NOMO-1 (cell line): ENCODE measurements around the gene SCYGR7.
A peak's percentile ranks its signal among the peaks of the same experiment; 100 is the strongest.
"Not testable (repeated sequence)": the region's sequence is repeated elsewhere in the genome, so short reads cannot be mapped to it uniquely, and the experiment has no call there.

Experiments
- DNase-seq, 2 experiments: peaks; one replicate each; lab custom pipeline; 2025; ENCODE audit not compliant: unreplicated experiment in 2 of 2; lab: John Stamatoyannopoulos, UW

SCYGR7 gene, protein sequence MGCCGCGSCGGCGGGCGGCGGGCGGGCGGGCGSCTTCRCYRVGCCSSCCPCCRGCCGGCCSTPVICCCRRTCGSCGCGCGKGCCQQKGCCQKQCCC

DNA sequence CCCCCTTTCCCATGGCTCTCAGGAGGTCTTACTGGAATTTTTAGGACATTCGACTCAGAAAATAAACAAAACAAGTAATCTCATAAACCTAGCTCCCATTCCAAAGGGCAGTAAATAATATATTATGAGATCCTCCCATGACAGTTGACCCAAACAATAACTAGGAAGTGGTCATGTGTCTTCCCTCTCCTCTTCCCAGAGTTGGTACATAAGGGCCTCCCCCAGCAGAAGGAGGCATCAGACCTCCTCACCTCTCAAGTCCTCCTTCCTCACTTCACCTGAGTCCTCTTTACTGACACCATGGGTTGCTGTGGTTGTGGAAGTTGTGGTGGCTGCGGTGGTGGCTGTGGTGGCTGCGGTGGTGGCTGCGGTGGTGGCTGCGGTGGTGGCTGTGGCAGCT lies at the start of gene SCYGR7:
Gene SCYGR7 (plus strand): TSS at position 301 of the 400 bp plus-strand sequence. CDS start 0 bp downstream, at position 301.
- no peak for DNase-seq

DNA sequence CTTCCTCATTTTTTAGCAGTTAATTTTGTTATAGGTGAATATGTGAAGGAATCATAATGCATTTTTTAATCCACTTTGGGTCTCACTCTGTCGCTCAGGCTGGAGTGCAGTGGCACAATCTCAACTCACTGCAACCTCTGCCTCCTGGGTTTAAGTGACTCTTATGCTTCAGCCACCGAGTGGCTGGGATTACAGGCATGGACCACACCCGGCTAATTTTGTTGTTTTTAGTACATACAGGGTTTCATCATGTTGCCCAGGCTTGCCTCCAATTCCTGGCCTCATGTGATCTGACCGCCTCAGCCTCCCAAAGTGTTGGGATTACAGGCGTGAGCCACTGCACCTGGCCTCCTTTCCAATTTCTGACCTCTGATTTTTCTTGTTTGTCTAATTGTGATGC lies 43.9 kb upstream of the SCYGR7 start:
- no peak for DNase-seq

DNA sequence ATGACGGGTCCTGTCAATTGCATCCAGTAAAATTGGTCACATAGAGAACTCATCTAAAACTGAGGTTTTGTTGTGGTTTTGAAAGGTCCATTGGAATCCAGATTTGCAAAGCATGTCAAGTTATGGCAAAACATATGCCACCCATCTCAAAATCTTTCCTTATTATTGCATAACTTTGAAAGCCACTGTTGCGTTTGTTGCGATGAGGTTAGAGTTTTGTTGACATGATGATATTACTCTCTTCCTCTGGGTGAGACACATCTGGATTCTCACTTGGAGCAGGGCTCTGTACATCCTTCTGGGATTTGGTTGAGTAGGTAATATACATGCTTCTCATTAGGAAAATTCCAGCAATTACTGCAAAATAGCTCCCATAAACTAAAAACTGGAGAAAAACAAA lies 40.9 kb upstream of the SCYGR7 start:
- DNase-seq = no peak

DNA sequence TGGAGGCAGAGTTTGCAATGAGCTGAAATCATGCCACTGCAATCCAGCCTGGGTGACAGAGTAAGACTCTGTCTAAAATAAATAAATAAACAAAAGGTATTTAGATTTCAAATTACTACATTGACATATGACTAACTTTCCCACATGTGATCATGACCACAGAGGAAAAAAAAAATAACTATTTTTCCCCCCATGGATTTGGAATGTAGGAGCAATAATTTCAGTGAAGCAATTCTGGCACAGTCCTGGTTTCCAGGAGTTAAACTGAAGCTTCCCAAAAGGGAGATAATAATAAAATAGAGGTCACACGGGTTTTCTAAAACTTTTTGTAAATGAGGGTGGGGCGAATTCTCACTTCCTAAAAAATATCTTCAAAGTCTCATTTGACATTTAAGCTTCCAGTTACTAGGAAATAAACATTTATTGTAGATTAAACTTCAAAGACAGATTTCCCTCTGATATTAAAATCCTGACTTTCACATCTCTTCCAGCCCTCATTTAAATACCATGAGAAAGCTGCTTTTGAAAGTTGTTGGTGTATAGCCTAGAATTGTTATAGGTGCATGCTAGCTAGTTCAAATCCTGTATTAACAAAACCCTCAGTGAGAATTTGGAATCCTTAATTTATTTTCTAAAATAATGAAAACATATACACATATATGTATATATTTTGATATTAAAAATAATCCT lies 31.0 kb upstream of the SCYGR7 start:
- DNase-seq = no peak

DNA sequence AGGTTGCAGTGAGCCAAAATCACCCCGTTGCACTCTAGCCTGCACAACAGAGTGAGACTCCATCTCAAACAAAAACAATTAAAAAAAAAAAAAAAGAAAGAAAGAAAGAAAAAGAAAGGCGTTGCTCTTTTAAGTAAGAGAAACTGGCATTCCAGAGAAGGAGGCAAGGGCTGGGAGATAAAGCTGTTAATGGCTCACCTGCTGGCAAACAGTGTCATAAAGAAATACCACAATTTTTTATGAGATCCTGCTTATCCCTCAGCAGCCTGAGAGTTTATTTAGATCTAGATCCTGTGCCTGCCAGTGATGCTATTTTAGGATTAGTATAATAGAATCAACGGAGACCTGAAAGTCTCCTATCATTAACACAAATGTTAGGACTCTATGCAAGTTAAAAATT lies 26.6 kb upstream of the SCYGR7 start:
- no peak for DNase-seq

DNA sequence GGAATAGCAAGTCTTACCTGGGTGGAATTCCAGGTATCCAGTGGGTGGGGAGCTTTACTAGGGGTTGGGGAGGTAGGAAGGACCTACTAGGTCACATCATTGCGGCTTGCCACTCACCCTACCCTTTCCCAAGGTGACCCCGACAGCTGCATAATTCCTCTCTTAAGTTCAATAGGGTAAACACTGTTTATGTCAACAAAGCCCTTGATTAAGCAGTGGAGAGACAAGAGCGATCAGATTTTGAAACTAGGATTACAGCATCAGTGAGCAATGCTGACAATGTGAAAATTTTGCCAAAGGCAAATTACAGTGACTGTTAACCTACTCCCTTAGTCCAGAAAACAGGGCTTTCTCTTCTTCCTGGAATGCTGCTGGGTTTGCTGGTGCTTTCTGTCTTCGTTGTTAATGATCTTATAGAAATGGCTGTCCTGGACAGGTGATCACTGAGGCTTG lies 24.8 kb upstream of the SCYGR7 start:
- no peak for DNase-seq

DNA sequence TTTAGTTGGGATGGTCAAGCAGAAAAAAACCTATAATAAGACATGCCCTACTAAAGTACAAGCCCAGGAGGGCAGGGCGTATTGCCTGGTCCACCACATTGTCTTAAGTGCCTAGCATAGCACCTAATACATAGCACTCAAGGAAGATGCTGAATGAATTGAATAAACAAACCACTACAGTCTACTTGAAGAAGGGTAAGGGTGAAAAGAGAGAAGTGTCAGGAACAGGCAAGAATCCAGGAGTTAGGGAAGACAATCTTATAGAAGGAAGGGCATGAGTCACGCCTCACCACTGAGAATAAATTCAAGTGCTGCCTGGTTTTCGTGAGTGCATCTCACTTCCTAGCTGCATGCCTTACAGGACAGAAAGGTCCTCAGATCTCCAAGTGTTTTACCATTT lies 24.2 kb upstream of the SCYGR7 start:
- DNase-seq = no peak

DNA sequence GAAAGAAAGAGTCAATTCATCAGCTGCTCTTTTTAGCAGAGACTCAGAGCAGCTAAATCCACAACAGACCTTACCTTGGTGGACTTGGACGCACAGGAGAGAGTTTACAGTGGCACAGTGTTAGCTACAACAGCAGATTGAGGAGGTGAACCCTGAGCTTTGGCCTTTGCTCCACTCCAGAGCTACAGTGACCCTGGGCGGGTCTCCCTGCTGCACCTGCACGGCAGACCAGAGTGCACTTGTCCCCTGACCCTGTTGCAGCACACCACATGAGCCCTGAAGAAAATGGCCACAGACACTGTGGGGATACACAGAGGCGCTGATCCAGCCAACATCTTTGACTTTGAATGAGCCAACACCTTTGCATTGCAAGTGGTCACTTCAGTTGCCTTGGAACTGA lies 21.3 kb upstream of the SCYGR7 start:
- DNase-seq = no peak

DNA sequence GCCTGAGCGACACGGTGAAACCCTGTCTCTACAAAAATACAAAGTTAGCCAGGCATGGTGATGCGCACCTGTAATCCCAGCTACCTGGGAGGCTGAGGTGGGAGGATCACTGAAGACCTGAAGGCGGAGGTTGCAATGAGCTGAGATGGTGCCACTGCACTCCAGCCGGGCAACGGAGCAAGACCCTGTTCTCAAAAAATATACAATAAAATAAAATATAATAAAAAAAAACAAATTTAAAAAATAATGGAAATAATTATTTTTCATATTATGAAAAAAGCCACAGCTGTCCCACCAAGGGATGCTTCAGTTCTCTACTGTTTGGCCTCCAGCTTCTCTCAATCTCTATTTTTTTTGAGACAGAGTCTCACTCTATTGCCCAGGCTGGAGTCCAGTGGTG lies 20.7 kb upstream of the SCYGR7 start:
- DNase-seq = no peak

DNA sequence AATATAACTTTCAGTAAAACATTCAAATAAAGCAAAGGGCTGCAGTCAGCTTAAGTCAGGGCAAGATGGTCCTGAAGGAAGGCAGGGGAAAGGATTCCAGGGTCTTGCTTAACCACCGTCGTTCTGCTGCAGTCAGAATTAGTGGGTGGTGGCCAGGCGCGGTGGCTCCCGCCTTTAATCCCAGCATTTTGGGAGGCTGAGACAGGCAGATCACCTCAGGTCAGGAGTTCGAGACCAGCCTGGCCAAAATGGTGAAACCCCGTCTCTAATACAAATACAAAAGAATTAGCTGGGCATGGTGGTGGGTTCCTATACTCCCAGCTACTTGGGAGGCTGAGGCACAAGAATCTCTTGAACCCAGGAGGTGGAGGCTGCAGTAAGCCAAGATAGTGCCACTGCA lies 17.1 kb upstream of the SCYGR7 start:
- no peak for DNase-seq

DNA sequence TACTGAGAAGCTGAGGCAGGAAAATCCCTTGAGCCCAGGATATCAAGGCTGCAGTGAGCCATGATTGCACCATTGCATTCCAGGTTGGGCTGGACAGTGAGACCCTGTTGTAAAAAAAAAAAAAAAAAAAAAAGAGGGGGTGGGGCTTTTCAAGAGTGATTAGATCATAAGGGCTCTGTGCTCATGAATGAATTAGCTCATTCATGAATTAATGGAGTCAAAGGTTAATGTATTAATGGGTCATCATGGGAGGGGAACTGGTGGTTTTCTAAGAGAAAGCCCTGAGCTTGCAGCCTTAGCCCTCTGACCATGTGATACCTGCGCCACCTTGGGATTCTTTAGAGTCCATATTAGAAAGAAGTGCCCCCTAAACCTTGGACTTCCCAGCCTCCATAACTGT lies 14.8 kb upstream of the SCYGR7 start:
- DNase-seq = no peak

DNA sequence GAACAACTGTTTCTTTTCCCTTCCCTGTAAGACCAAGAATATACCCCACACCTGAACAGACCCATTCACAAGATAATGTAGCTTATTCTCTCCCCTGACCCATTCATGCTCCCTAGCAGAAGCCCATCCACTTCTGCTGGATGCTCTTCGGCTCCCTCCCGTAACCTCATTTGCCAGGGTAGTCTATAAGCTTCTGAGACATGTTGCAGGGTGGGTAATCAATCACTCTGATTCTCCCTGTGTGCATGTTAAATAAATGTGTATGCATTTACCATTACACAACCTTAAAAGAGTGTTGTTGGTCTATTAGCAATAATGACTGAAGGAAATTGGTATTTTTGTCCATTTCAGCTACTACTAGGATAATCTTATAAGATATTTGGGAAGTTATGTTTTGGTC lies 11.6 kb upstream of the SCYGR7 start:
- no peak for DNase-seq

DNA sequence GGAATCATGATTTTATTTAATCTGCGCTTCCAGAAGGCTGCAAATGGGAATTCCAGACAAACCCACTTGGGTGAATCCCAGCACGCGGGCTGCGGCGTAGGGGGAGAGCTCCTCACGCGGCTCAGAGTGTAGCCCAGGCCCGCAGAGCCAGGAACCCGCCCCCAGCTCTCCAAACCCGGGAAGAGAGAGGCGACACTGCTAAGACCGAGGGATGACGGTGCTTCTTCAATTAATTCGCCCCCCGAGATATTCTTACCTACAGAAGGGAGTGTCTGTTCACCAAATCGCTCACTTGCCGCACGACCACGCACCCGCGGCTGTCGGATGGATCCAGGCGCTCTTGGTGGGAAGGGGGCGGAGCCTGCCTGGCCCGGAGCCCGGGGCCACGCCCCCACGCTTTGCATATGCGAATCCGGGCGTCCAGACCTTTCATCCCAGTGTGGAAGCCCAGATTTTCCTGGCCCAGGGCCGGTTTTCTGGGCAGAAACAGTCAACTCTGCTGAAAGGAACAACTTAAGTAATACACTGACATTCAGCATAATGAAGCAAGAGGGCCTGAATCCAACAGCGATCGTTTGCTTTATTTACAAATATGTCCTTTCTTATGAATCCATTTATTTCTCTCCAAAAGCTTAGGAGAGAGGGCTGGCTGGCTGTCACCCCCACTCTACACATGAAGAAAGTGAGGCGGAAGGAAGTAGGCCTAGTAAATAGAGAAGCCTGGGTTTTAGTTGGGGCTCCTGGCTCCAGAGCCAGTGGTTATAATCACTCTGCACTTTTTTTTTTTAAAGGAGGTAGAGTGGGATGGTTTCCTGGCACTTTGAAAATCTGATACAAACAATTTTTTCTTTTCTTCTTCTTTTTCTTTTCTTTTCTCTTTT lies 10.2 kb upstream of the SCYGR7 start, which contains the start of gene SLC19A3:
Gene SLC19A3 (minus strand): TSS at position 342 of the 881 bp plus-strand sequence. CDS start 15,710 bp downstream, outside the sequence.
- DNase-seq = no peak

DNA sequence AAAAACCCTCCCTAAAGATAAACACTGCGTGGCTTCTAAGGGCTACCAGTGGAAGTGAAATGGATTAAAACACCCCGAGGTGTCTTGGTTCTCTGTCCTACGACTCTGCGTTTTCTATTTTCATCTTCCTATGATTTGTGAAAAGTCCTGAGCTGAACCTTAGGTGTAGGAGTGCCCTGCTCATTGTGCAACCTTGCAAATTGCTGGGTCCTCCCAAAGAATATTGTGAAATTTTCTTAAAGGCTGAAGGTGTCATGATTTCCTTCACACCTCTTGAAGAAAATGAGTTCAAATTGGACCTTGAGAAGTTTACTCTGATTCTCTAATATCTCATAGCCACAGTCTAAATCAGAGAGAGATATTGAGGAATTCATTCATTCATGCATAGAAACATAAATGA lies 8.5 kb upstream of the SCYGR7 start:
- DNase-seq = no peak

DNA sequence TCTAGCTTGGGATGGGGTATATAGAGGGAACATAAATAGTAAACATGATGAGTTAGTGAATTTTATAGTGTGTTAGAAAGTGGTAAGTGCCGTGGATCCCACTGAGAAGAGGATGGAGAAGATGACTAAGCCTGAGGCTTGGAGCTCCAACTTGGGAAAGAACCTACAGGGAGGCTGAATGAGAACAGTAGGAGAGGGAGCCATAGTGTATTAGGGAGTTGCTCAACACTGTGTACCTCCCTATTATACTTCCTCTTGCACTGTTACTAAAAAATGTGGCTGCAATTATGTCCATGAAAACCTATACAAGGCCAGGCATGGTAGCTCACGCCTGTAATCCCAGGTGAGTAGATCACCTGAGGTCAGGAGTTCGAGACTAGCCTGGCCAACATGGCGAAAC lies 7.5 kb upstream of the SCYGR7 start:
- DNase-seq = peak in 1 of 2 experiments; percentile 12

DNA sequence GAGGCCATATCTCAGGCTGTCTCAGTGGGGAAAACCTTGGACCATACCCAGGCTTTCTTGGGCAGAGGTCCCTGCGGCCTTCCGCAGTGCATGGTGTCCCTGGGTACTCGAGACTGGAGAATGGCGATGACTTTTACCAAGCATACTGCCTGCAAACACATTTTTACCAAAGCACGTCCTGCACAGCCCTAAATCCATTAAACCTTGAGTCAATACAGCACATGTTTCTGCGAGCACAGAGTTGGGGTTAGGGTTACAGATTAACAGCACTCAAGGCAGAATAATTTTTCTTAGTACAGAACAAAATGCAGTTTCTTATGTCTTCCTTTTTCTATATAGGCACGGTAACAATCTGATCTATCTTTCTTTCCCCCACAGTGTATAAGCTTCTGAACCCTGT lies 5.3 kb upstream of the SCYGR7 start:
- not testable (repeated sequence) for DNase-seq

DNA sequence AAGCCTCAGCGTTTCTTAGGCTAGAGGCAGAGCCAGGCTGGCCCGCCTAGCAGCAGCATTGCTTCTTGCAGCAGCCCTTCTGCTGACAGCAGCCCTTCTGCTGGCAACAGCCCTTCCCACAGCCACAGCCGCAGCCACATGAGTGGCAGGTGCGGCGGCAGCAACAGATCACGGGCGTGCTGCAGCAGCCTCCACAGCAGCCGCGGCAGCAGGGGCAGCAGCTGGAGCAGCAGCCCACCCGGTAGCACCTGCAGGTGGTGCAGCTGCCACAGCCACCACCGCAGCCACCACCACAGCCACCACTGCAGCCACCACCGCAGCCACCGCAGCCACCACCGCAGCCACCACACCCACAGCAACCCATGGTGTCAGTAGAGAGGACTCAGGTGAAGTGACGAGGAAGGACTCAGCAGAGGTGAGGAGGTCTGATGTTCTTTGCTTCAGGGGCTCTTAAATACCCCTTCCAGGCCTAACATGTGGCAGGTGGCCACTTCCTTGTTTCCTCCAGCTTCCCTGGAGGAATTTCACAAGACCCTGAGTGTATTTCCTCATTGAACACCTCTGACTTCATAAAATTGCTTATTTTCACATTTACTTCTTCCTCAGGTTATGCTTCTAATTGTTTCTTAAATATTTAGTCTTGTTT lies 3.6 kb upstream of the SCYGR7 start, which contains the start of gene SCYGR6:
Gene SCYGR6 (minus strand): TSS at position 364 of the 646 bp plus-strand sequence. CDS start 0 bp downstream, at position 364.
- DNase-seq = peak; percentile 25 to 45

DNA sequence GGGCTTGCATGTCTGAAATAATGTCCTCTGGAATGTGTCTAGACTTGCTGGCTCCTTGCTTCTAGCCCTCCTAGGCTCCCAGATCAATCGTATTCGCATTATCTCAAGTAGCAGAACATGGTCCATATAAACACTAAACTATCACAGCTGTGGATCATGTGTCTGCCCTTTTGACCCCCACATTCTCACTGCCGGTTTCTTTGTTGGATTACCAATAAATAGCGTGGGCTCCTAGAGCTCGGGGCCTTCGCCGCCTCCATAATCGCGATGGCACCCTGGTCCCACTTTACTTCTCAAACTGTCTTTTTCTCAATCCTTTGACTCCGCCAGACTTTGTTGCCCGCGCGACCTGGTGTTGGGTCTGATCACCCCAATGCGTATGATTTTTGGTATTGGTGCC lies 11.2 kb downstream of the SCYGR7 start:
- DNase-seq = no peak

DNA sequence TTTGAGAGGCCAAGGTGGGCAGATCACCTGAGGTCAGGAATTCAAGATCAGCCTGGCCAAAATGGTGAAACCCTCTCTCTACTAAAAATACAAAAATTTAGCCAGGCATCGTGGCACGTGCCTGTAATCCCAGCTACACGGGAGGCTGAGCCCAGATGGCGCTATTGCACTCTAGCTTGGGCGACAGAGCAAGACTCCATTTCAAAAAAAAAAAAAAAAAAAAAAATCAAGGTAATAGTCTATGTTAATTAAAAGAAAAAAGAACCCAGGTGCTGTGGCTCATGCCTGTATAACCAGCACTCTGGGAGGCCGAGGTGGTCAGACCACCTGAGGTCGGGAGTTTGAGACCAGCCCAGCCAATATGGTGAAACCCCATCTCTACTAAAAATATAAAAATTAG lies 12.6 kb downstream of the SCYGR7 start:
- DNase-seq = not testable (repeated sequence)

DNA sequence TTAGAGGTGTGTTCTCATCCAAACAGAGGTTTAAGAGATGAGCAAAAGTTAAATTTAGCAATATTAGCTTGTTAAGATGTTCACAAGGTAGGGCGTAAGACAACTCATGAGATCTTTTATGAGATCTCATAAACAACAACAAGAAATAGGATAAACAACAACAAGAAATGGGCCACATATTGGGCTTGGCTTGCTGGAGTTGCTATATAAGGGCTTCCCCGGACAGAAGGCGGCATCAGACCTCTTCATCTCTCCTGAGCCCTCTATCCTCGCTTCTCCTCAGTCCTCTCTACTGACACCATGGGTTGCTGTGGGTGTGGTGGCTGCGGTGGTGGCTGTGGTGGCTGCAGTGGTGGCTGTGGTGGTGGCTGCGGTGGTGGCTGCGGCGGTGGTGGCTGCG lies 17.5 kb downstream of the SCYGR7 start, which contains the start of gene SCYGR8:
Gene SCYGR8 (plus strand): TSS at position 301 of the 400 bp plus-strand sequence. CDS start 0 bp downstream, at position 301.
- no peak for DNase-seq

DNA sequence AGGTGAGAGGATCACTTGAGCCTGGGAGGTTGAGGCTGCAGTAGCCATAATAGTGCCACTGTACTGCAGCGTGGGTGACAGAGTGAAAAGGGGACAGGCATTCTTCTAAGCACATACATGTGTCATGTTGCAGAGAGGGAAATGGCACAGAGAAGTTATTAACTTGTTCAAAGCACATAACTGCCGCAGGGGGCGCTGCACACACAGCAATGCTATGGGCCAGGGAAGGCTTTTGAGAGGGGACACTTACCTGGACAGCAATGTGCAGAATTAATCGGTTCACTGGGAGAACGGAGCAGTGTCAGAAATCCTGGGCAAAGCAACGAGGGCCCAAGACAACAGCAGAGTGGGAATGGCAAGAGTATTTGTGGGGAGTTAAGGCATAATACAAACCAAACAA lies 19.9 kb downstream of the SCYGR7 start:
- DNase-seq = no peak
